Motor neuron (in vitro differentiated cells): ENCODE results near the gene CPA4. TPM values are rescaled to one million over a fixed set of nuclear protein-coding genes. Genes with fewer than 3 reads are reported as not detected.

Experiments
- ATAC-seq, 8 experiments: fragments of 200-7000 bp; cut with Tn5 transposase; replicated peaks in 6 of 8; 2 replicates each; pipeline ENCODE4 v1.8.0; 2021; ENCODE audit warnings: mild to moderate bottlenecking in 8 of 8, moderate library complexity in 8 of 8
- H3K27ac ChIP-seq, 2 donors: fragments of 250-450 bp; sonication (Bioruptor Pico); 2 replicates each; pipeline ENCODE4 v1.9.0; 2021; ENCODE audit warnings: antibody characterized with exemption in 2 of 2, mild to moderate bottlenecking in 2 of 2, moderate library complexity in 1 of 2
- H3K4me1 ChIP-seq, 2 donors: fragments of 250-450 bp; sonication (Bioruptor Pico); replicated peaks in 1 of 2; 2 replicates each; pipeline ENCODE4 v1.6.1; 2021; ENCODE audit warnings: antibody characterized with exemption in 2 of 2, mild to moderate bottlenecking in 2 of 2, moderate library complexity in 1 of 2
- H3K4me3 ChIP-seq, 5 donors: fragments of 250-450 bp; sonication (Bioruptor Pico); 2 replicates each; pipeline ENCODE4 v1.9.0; 2021; ENCODE audit warnings: antibody characterized with exemption in 5 of 5, mild to moderate bottlenecking in 5 of 5, moderate library complexity in 4 of 5
- WGBS, 10 experiments: fragments of 450-650 bp; shearing (Covaris generic); methylation state at CpG; one replicate each; pipeline ENCODE4 v1.0.0; 2022; 5-methylcytosine and 5-hydroxymethylcytosine counted together
- in situ Hi-C, 9 experiments: fragments of 400-800 bp; cut with MboI; loops; one replicate each; pipeline ENCODE4 v1.15.0; 2021; ENCODE audit warnings: low sequenced_read_pairs in 9 of 9, low pct_unique_long_range_greater_than_20kb in 2 of 9; ENCODE audit not compliant: unreplicated experiment in 9 of 9
- total RNA-seq, 8 experiments: library from RNA; unstranded; fragments of 300-600 nt; gene quantifications; 2 replicates each; pipeline versions ENCODE4 v1.2.3 to v1.2.4, GENCODE V29; 2022

Gene CPA4
- total RNA-seq, 8 experiments from 2014 or later = 0.05 to 538 (median 5.4) TPM

GRCh38 chr7:130268463-130269317 lies 24.3 kb upstream of the CPA4 start:
- H3K4me3 ChIP-seq = no peak overlapping the region
- in situ Hi-C loops = no loop called here
- no peak for ATAC-seq
- no peak overlapping the region for H3K27ac ChIP-seq
- H3K4me1 ChIP-seq = peaks cover 25 to 27% of the 10 kb centered on the region in 2 donors
- 79 to 100% (median 90%) methylated on average over 1 to 6 of the region's 6 CpGs; no CpG with 5 or more reads in 1 of the 10 experiments for WGBS, 10 experiments

DNA sequence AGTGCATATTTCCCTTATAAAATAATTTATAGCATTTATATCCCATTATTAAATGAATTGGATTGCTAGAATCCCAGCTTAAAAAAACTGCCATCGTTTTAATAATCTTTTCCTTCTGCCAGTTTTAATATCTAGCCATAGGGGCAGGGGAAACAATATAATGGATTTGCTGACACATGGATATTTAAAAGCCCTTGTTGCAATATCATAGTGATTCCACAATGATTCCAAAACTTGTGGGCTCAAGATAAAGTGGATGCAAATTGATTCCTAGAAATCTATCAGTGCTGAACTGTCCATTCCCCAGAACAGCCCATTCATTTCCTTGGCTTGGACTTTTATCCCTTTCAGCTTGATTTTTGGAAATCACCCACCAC lies 23.7 kb upstream of the CPA4 start:
- H3K27ac ChIP-seq = no peak overlapping the region
- in situ Hi-C loops = no loop called here
- 57 to 100% (median 86%) methylated on average over 1 of the region's 1 CpG; no CpG with 5 or more reads in 1 of the 10 experiments for WGBS, 10 experiments

DNA sequence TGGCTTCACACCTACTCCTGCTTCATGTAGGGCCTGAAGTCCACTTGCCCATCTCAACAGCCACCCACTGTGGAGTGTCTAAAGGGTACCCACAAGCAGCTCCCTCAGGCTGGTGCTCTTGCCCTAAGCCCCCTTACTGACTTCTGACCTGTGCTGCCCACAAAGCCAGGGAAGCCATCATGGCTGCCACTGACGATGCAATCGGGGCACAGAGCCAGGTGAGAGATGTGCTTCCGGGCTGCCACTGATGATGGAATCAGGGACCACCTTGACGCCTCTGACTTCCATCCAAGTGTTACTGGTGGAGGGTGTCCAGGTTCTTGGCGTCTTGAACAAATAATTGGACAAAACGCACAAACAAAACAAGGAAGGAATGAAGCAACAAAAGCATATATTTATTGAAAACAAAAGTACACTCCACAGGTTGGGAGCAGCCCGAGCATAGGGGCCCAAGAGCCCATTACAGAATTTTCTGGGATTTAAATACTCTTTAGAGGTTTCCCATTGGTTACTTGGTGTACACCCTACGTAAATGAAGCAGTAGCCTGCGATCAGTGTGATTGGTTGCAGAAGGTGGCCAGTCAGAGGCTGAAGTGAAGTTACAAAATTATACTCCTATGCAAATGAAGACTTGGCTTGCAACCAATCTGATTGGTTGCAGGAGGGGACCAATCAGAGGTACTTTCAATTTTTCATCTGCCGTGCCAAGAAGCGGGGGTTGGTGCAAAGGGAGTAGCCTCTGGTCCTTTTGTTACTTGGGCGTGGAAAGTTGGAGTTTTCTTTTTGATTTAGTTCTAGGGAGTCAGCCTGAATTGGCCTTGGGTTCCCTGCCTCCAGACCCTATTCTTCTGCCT lies 21.8 kb upstream of the CPA4 start:
- WGBS, 10 experiments = 75 to 100% (median 91%) methylated on average over 1 to 7 of the region's 12 CpGs
- in situ Hi-C loops = no loop called here
- Histone ChIP-seq H3K27ac (peak overlapping the region; percentile 95), H3K4me3 (no peak overlapping the region), H3K4me1 (peaks cover 47 to 51% of the 10 kb centered on the region in 2 donors)
- ATAC-seq = no peak

More for the DNA sequence above, 23.7 kb upstream of the CPA4 start:
- Histone ChIP-seq H3K4me1 (peaks cover 31 to 33% of the 10 kb centered on the region in 2 donors), H3K4me3 (no peak overlapping the region)
- no peak for ATAC-seq

DNA sequence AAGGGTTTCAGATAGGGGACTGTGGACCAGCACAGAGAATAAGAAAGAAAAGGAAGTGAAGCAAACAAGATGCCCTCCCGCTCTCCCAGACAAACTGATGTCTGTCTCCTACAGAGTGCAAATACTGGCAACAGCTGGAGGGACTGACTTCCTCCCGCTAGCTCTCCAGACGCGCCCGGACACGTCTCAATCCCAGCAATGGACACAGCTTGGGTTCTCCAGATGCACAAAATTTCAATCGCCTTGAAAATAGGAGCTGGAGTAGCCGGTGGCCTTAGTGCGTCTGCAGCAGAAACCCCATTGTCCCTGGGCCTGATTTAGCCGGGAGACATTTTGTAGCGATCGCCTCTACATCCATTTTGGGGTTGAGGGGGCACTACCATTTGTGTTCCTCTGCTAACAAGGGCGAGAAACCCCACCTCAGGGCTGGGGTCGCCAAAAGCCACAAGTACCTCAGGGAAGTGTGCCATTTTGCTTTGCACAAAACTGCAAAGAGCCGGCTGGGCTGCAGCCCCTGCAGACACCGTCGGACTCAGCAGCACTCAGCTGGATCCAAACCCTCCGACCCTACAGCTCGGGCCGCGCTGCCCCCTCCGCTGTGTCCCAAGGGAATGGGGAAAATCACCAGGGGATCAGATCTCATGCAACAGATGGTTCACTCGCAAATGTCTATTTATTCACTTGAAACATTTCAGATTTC lies 20.4 kb upstream of the CPA4 start:
- 8 to 58% (median 10%) methylated on average over 7 to 15 of the region's 23 CpGs; no CpG with 5 or more reads in 5 of the 10 experiments for WGBS, 10 experiments
- ATAC-seq = peak in 5 of 8 experiments; percentile 42 to 62 (median 57)
- Histone ChIP-seq H3K27ac (peak overlapping the region; percentile 95), H3K4me1 (peaks cover 47 to 64% of the 10 kb centered on the region in 2 donors), H3K4me3 (peak overlapping the region in 4 of 5 donors; percentile 4 to 11 (median 8))
- in situ Hi-C loops = no loop called here

GRCh38 chr7:130273081-130273932 lies 19.7 kb upstream of the CPA4 start:
- peak in 6 of 8 experiments; percentile 7 to 91 (median 86) for ATAC-seq
- Histone ChIP-seq H3K4me1 (peaks cover 54 to 71% of the 10 kb centered on the region in 2 donors), H3K4me3 (peak overlapping the region; percentile 6 to 18 (median 11)), H3K27ac (peak overlapping the region; percentile 95)
- 0 to 84% (median 11%) methylated on average over 3 to 21 of the region's 25 CpGs for WGBS, 10 experiments
- in situ Hi-C loops = no loop called here

- H3K27ac ChIP-seq = peak overlapping the region; percentile 44 to 55
- H3K4me1 ChIP-seq = peaks cover 59 to 73% of the 10 kb centered on the region in 2 donors
- WGBS, 10 experiments = 0 to 95% (median 16%) methylated on average over 1 to 11 of the region's 11 CpGs; no CpG with 5 or more reads in 2 of the 10 experiments
Observed at GRCh38 chr7:130273933-130274255, 19.1 kb upstream of the CPA4 start.

GRCh38 chr7:130274296-130274695 lies 18.7 kb upstream of the CPA4 start:
- in situ Hi-C loops = no loop called here
- Histone ChIP-seq H3K4me3 (no peak overlapping the region), H3K27ac (peak overlapping the region; percentile 44 to 55), H3K4me1 (peaks cover 59 to 73% of the 10 kb centered on the region in 2 donors)
- ATAC-seq = no peak
- 21 to 100% (median 78%) methylated on average over 1 of the region's 1 CpG; no CpG with 5 or more reads in 1 of the 10 experiments for WGBS, 10 experiments

More at GRCh38 chr7:130273933-130274255, 19.1 kb upstream of the CPA4 start:
- in situ Hi-C loops = no loop called here
- no peak for ATAC-seq
- H3K4me3 ChIP-seq = peak overlapping the region in 4 of 5 donors; percentile 4 to 18 (median 12)

DNA sequence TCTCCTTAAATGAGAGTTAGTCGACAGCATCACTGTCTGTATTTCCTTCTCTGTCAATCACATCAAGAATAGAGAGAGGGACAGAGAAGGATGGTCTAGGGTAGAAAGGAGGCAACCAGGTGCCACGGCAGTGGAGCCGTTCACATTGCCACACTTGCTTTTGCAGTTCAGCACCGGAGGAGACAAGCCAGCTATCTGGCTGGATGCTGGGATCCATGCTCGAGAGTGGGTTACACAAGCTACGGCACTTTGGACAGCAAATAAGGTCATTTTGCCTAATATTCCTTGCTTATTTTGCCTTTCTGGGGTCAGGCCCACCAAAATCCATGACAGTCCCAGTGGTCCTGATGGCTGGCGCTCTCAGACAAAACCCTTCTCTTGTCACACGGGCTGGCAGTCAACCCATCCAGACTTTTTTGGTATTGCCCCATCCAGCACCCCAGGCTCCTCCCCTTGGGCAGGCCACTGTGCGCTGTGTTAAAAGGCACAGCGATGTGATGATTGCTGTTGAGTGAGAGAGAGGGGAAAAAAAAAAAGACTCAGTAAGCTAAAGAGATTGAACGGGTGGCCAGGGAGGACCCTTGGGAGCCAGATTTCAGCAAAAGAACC lies 17.9 kb upstream of the CPA4 start:
- 18 to 100% (median 65%) methylated on average over 1 to 11 of the region's 11 CpGs; no CpG with 5 or more reads in 2 of the 10 experiments for WGBS, 10 experiments
- ATAC-seq = peak in 2 of 8 experiments; percentile 6 to 8
- H3K27ac ChIP-seq = peak overlapping the region; percentile 53 to 60
- in situ Hi-C loops = loop anchor here in 1 of 9 experiments (25.0 kb wide), 1 partner anchor 212 kb away; the partner anchor contains the start of gene MEST
- H3K4me3 ChIP-seq = no peak overlapping the region
- H3K4me1 ChIP-seq = peaks cover 55 to 69% of the 10 kb centered on the region in 2 donors

DNA sequence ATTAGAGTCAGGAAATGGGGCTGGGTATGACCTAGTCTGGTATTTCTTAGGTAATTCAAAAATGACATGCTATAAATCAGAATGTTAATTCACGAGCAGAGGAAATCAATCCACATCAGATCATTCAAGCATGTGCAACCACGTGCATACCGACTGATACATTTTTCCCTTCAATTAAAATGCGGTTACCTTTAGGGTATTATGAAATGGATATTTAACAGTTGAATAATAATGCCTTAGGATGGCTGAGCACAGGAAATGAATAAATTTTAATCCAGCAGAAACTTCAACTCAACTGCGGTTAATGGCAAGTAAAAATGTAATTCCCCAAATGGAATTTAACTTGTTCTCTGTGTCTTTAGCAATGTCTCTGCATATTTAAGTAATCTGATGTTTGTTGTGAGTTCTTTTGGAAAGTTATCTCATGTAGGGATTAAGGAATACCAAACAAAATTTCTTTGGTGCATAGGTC lies 17.1 kb upstream of the CPA4 start:
- peak overlapping the region; percentile 53 to 60 for H3K27ac ChIP-seq
- in situ Hi-C loops = loop anchor here in 1 of 9 experiments (25.0 kb wide), 1 partner anchor 211 kb away; the partner anchor contains the start of gene MEST
- WGBS, 10 experiments = 0 to 100% (median 1%) methylated on average over 1 to 5 of the region's 5 CpGs

GRCh38 chr7:130276796-130277762 lies 15.9 kb upstream of the CPA4 start:
- 44 to 98% (median 87%) methylated on average over 4 to 10 of the region's 10 CpGs; no CpG with 5 or more reads in 2 of the 10 experiments for WGBS, 10 experiments
- Histone ChIP-seq H3K4me1 (peaks cover 46 to 59% of the 10 kb centered on the region in 2 donors), H3K4me3 (no peak overlapping the region), H3K27ac (no peak overlapping the region)
- in situ Hi-C loops = loop anchor here in 1 of 9 experiments (25.0 kb wide), 1 partner anchor 210 kb away; the partner anchor contains the start of gene MEST
- ATAC-seq = peak in 2 of 8 experiments; percentile 2 to 4

More for the DNA sequence above, 17.1 kb upstream of the CPA4 start:
- H3K4me3 ChIP-seq = no peak overlapping the region
- peaks cover 55 to 69% of the 10 kb centered on the region in 2 donors for H3K4me1 ChIP-seq
- peak in 2 of 8 experiments; percentile 3 to 58 for ATAC-seq
